Caki2 (cell line): Measurements from ENCODE around the gene TRPC6. TPM values are rescaled to one million over a fixed set of nuclear protein-coding genes. Genes with fewer than 3 reads are reported as not detected.
"Not testable (repeated sequence)": the region's sequence is repeated elsewhere in the genome, so short reads cannot be mapped to it uniquely, and the experiment has no call there.

Experiments used
- DNase-seq: peaks from one replicate; pipeline ENCODE4 v3.0.0-alpha.2; 2015; ENCODE audit warnings: low read depth
- in situ Hi-C: cut with HindIII; loops from 2 replicates; pipeline ENCODE4 v1.10.0; 2016; ENCODE audit warnings: low sequenced_read_pairs, low pct_unique_long_range_greater_than_20kb, mixed read lengths
- total RNA-seq: library from RNA; depleted of rRNA; stranded (reverse); fragments of >200 nt; shearing (Covaris generic); gene quantifications from 2 replicates; pipeline ENCODE4 v1.2.3, GENCODE V29; 2014; ENCODE audit warnings: low replicate concordance

TRPC6 gene
- total RNA-seq, 1 experiment from 2014 or later = not detected

GRCh38 chr11:101470881-101471520, 112.8 kb downstream of the TRPC6 start:
- no peak for DNase-seq
- in situ Hi-C loops = no loop called here

GRCh38 chr11:101470419-101470818, 113.4 kb downstream of the TRPC6 start:
- in situ Hi-C loops = no loop called here
- no peak for DNase-seq

GRCh38 chr11:101466352-101466751, 117.5 kb downstream of the TRPC6 start:
- DNase-seq = no peak
- in situ Hi-C loops = no loop called here

- DNase-seq, in situ Hi-C loops: not testable (repeated sequence)
Measured at GRCh38 chr11:101464388-101464787, 119.4 kb downstream of the TRPC6 start.

GRCh38 chr11:101459020-101459419, 124.8 kb downstream of the TRPC6 start:
- no peak for DNase-seq
- in situ Hi-C loops = no loop called here

GRCh38 chr11:101458161-101458560, 125.6 kb downstream of the TRPC6 start:
- DNase-seq = no peak
- in situ Hi-C loops = no loop called here

GRCh38 chr11:101456812-101457211, 127.0 kb downstream of the TRPC6 start:
- in situ Hi-C loops = no loop called here
- no peak for DNase-seq

- no peak for DNase-seq
- in situ Hi-C loops = no loop called here
Measured at GRCh38 chr11:101453682-101454081, 130.1 kb downstream of the TRPC6 start.

- no peak for DNase-seq
- in situ Hi-C loops = no loop called here
Measured at GRCh38 chr11:101448881-101449442, 134.8 kb downstream of the TRPC6 start.

GRCh38 chr11:101446726-101447125, 137.1 kb downstream of the TRPC6 start:
- no peak for DNase-seq
- in situ Hi-C loops = no loop called here

GRCh38 chr11:101446238-101446637, 137.6 kb downstream of the TRPC6 start:
- in situ Hi-C loops = no loop called here

GRCh38 chr11:101445761-101446160, 138.0 kb downstream of the TRPC6 start:
- in situ Hi-C loops = no loop called here
- no peak for DNase-seq

More at GRCh38 chr11:101446238-101446637, 137.6 kb downstream of the TRPC6 start:
- DNase-seq = no peak

- DNase-seq = no peak
- in situ Hi-C loops = no loop called here
Measured at GRCh38 chr11:101444851-101445250, 139.0 kb downstream of the TRPC6 start.

GRCh38 chr11:101444164-101444563, 139.6 kb downstream of the TRPC6 start:
- in situ Hi-C loops = no loop called here
- no peak for DNase-seq

GRCh38 chr11:101442936-101443521, 140.8 kb downstream of the TRPC6 start:
- in situ Hi-C loops = no loop called here
- no peak for DNase-seq

- in situ Hi-C loops = no loop called here
- no peak for DNase-seq
Measured at GRCh38 chr11:101442171-101442570, 141.6 kb downstream of the TRPC6 start.

GRCh38 chr11:101441747-101442146, 142.1 kb downstream of the TRPC6 start:
- DNase-seq = no peak
- in situ Hi-C loops = no loop called here

GRCh38 chr11:101439488-101439887, 144.3 kb downstream of the TRPC6 start:
- DNase-seq = no peak
- in situ Hi-C loops = no loop called here

- DNase-seq, in situ Hi-C loops: not testable (repeated sequence)
Measured at GRCh38 chr11:101438708-101439107, 145.1 kb downstream of the TRPC6 start.

- DNase-seq = no peak
- in situ Hi-C loops = no loop called here
Measured at GRCh38 chr11:101438126-101438525, 145.7 kb downstream of the TRPC6 start.
